Ovary (tissue), 3 donors: ENCODE measurements around the gene BCL3.

Experiments
- CTCF ChIP-seq, 3 donors: fragments of 450-650 bp in 2 of 3; fragments of 200-600 bp in 1 of 3; IDR thresholded peaks; one replicate each; pipeline versions ENCODE4 v1.5.1 to v1.8.0; 2016 to 2022; ENCODE audit warnings: antibody characterized with exemption in 3 of 3, mild to moderate bottlenecking in 1 of 3
- EP300 ChIP-seq: sonication (generic); formaldehyde crosslinking; IDR thresholded peaks from one replicate; pipeline ENCODE4 v1.6.1; 2017; ENCODE audit warnings: antibody characterized with exemption
- POLR2A ChIP-seq: fragments of 450-650 bp; IDR thresholded peaks from one replicate; pipeline ENCODE4 v1.6.1; 2017; ENCODE audit warnings: antibody characterized with exemption, mild to moderate bottlenecking, moderate library complexity
- donor health status: DM: no; HTN: no; CAD: no.

DNA sequence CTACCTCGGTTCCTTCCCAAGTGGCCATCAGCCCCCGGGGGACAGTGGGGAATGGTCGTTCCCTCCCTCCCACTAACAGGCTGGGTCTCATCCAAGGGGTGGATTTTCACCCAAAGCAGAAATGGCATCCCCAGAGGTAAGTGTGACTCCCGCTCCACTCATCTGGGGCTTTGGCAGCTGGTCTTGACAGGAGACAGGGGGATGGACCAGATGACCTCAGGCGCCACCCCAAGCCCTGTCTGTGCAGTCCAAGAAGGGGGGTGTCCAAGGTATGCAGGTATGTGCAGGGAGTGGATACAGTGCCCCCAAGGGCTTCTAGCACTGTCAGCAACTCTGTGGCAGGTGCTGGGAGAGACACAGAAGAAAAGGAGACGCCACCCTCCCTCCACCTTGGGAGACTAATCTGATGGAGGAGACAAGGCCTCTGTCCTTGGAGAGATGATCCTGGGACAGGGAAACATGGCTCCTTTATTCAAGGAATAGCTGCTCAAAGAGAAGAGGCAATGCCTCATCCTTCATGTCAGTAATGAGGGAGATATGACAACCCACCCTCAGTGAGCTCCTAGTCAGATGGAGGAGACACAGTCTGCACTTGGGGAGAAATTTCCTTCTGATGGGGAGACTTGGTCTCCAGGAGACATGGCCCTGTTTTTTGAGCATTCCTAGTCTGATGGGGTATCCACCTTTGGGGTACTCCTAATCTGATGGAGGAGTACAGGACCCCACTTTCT is 41.8 kb upstream of the BCL3 start:
- no peak for TF ChIP-seq CTCF (IDR thresholded peaks at IDR 0.05)
- no peak for TF ChIP-seq EP300
- no peak for TF ChIP-seq POLR2A
